Mesodermal cell (in vitro differentiated cells): ENCODE data around the gene GJA4. TPM values are rescaled to one million over a fixed set of nuclear protein-coding genes. Genes with fewer than 3 reads are reported as not detected.

ENCODE experiments used
- H3K27ac ChIP-seq: 2 replicates; pipeline ENCODE4 v1.7.0; 2013; ENCODE audit warnings: mild to moderate bottlenecking, low read depth, low read length, moderate library complexity; ENCODE audit not compliant: severe bottlenecking
- H3K36me3 ChIP-seq: 2 replicates; pipeline ENCODE4 v1.7.1; 2013; ENCODE audit warnings: mild to moderate bottlenecking, low read length, moderate library complexity; ENCODE audit not compliant: control insufficient read depth, insufficient read depth
- H3K4me1 ChIP-seq: one replicate; pipeline ENCODE4 v1.7.1; 2013; ENCODE audit warnings: mild to moderate bottlenecking, low read length; ENCODE audit not compliant: insufficient read depth, control insufficient read depth, poor library complexity, severe bottlenecking
- H3K4me3 ChIP-seq: 2 replicates; pipeline ENCODE4 v1.7.0; 2013; ENCODE audit warnings: low read length, control low read depth, mild to moderate bottlenecking; ENCODE audit not compliant: insufficient read depth, poor library complexity, severe bottlenecking; ENCODE audit errors: extremely low read depth
- H3K9me3 ChIP-seq: 2 replicates; pipeline ENCODE4 v1.7.1; 2013; ENCODE audit warnings: mild to moderate bottlenecking, low read length, moderate library complexity; ENCODE audit not compliant: control insufficient read depth
- WGBS, 2 experiments: methylation state at CpG; one replicate each; pipeline ENCODE4 v1.1.5; 2013; ENCODE audit warnings: missing lambda C conversion rate in 2 of 2; ENCODE audit not compliant: insufficient coverage in 2 of 2; 5-methylcytosine and 5-hydroxymethylcytosine counted together
- polyA plus RNA-seq, 2 experiments: library from polyadenylated mRNA; stranded (reverse); fragments of 50-300 nt; gene quantifications; one replicate each; pipeline ENCODE4 v1.2.3, GENCODE V29; 2013

The GJA4 gene
- polyA plus RNA-seq (2013, experiment 1 of 2), result 115 TPM
- polyA plus RNA-seq (2013, experiment 2 of 2), result 78.2 TPM

DNA sequence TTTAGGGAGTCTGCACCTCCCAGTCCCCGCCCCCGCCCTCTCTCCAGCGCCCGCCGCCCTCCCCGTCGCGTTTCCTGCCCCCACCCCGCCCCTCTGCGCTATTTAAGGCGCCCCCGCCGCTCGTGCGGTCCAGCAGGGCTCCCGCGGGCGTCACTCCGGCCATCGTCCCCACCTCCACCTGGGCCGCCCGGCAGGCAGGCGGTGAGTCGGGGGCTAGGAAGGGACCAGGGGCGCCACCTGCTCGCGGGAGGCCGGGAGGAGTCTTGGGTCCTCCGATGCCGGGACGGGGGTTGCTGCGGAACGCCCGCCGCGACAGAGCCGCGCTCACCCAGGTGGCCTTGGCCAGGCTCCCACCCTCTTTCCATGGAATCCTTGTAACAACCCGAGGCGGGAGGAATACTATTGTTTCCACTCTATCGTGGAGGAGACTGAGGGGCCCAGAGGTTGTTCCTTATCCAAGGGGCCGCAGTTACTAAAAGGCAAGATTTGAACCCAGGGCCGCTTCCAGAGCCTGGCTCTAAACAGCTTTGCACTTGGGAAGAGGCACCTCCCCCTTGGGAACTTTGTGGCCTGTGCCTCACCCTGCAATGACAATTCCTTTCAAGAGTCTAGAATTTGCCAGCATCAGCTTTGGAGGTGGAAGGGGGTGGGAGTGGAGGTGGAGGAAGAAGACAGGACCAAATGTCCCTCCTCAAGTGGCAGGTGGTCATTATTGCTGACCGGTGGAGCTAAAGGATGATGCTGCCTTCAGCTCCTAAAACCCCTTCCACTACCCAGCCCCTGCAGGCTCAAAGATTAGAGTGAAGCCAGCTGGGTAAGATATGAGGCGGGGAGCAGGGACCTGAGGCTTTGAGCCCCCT is at the start of gene GJA4:
TSS of gene GJA4 (plus strand) at position 132 of the 860 bp plus-strand sequence. CDS start 1,215 bp downstream, outside the sequence.
- Histone ChIP-seq H3K36me3 (peaks cover 4% of the 10 kb centered on the region), H3K27ac (no peak within 1 kb of the TSS), H3K9me3 (no peaks in the 10 kb centered on the region), H3K4me1 (no peaks in the 10 kb centered on the region), H3K4me3 (peak within 1 kb of the TSS; percentile 35)
- WGBS, 2 experiments, result 16 to 21% methylated on average over 27 to 29 of the region's 45 CpGs

DNA sequence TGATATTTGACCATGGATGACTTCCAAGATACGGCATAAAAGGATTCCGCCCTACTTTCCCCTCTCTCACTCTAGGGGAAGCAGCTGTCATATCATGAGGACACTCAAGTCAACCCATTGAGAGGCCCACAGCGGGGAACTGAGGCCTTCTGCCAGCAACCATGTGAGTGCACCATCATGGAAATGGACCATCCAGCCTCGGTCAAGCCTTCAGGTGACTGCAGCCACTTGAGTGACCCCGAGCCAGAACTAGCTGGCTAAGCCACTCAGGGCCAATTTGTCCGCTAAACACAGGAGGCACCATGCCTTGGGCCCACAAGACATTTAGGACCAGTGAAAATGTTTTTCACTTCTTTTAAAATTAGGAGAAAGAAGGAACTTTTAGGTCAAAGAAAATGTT is 49.0 kb upstream of the GJA4 start:
- no peaks in the 10 kb centered on the region for H3K9me3 ChIP-seq
- no peak overlapping the region for H3K27ac ChIP-seq
- no peaks in the 10 kb centered on the region for H3K36me3 ChIP-seq
- H3K4me3 ChIP-seq, result no peak overlapping the region
- 89 to 96% methylated on average over 6 of the region's 6 CpGs for WGBS, 2 experiments
- H3K4me1 ChIP-seq, result no peaks in the 10 kb centered on the region

DNA sequence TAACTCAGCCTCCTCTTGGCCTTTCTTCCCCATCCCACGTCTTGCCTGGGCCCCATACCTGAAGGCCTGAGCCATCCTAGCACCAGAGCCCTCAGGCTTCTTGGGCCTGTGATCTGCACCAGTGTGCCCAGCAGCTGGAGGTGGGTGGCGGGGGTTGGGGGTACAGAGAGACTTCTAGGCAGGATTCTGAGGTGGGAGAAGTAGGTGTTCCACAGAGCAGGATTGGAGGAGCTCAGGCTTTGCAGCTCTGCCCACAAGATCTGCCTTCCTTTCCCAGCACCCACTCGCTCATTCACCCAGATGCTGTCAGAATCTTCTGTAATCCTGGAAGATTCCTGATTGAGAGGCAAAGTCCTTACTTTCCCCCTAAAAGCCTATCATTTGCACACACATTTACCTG is 47.9 kb upstream of the GJA4 start:
- 100% methylated on average over 1 of the region's 3 CpGs; no CpG with 5 or more reads in 1 of the 2 experiments for WGBS, 2 experiments
- peaks cover 9% of the 10 kb centered on the region for H3K4me1 ChIP-seq
- H3K36me3 ChIP-seq, result no peaks in the 10 kb centered on the region
- no peak overlapping the region for H3K4me3 ChIP-seq
- no peaks in the 10 kb centered on the region for H3K9me3 ChIP-seq
- no peak overlapping the region for H3K27ac ChIP-seq

DNA sequence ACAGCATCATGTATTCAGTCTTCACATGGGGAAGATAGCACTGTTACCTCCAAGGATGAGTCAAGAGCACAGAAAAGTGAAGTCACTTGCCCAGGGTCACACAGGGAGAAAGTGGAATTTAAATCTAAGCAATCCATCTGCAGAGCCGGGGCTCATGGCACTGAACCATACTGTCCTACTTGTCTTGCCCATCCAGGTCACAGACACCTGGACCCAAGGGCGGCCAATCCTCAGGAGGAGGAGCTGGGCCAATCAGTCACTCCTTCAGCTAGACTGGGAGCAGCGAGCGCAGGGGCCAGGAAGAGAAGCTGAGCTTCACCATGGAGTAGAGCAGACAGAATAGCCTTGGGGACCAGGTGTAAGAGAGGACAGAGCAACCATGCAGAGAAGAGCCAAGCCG is 47.1 kb upstream of the GJA4 start:
- Histone ChIP-seq H3K9me3 (no peaks in the 10 kb centered on the region), H3K27ac (no peak overlapping the region), H3K36me3 (no peaks in the 10 kb centered on the region), H3K4me1 (peaks cover 14% of the 10 kb centered on the region), H3K4me3 (no peak overlapping the region)
- WGBS, 2 experiments, result 78 to 83% methylated on average over 2 to 5 of the region's 5 CpGs

DNA sequence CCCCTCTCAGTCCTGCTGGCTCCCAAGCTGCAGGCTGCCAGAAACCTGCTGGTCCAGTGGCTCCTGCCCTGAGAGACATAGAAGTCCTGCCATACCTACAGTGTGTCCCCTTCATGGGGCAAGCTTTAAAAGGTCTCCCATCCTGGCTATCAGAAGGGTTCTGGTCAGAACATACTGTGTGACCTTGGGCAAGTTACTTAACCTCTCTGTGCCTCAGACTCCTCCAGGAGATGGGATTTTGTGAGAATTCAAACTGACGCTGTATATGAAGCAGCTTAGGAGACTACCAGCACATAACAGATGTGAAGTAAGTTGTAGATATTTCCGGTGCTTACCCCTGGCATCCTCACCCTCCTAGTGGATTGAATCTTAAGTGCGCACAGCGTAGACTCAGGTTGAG is 46.7 kb upstream of the GJA4 start:
- Histone ChIP-seq H3K9me3 (no peaks in the 10 kb centered on the region), H3K36me3 (no peaks in the 10 kb centered on the region), H3K4me1 (peaks cover 16% of the 10 kb centered on the region), H3K4me3 (no peak overlapping the region), H3K27ac (no peak overlapping the region)
- 87 to 100% methylated on average over 3 to 4 of the region's 4 CpGs for WGBS, 2 experiments

DNA sequence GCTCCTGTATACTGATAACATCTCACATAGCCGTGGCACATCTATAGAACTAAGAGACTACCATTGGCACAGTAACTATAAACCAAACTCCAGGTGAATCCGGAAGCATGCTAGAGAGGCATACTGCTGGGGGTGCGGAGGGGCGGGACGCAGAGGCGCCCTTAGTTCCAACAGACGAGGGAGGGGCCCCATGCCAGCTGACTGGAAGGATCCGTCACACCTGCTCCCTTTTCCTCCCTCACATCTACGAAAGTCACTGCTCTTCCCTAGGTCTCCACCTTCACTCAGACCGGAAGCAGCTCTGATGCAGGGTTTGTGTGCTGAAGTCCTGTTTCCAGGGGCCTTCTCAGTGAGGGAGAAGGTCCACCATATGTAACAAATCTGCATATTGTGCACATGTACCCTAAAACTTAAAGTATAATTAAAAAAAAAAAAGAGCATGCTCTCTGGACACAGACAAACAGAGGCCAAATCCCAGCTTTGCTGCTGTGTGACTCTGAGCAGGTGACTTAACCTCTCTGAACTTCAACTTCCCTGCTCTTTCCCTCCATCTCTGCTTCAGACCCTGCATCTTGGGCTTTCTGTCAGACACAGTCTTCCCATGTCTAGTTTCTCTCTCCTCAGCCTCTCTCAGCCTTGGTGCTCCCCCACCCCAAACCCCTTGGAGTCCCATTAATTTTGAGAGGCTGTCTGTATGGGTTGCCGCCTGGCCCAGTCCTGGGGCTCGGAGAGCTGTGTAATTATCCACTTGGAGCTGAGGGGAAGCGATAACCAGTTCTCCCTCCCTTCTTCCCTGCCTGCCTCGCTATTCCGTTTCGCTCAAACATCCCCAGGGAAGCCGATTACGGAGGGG is 45.8 kb upstream of the GJA4 start:
- H3K4me1 ChIP-seq, result peaks cover 16% of the 10 kb centered on the region
- 89 to 95% methylated on average over 6 to 10 of the region's 18 CpGs for WGBS, 2 experiments
- H3K36me3 ChIP-seq, result no peaks in the 10 kb centered on the region
- no peak overlapping the region for H3K27ac ChIP-seq
- no peaks in the 10 kb centered on the region for H3K9me3 ChIP-seq
- no peak overlapping the region for H3K4me3 ChIP-seq

DNA sequence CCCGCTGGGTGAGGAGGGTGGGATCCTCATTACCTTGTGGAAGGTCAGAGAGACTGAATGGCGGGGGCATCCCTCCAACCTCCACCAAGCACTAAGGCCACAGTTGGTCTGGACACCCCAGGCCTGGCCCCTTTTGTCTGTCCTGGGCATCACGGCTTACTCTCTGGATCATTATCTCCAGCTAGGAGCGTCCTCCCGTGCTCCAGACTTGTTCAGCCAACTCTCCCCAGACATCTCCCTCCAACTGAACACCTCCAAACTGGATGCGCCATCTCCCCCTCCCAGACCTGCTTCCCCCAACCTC is 45.2 kb upstream of the GJA4 start:
- Histone ChIP-seq H3K4me1 (peaks cover 16% of the 10 kb centered on the region), H3K9me3 (no peaks in the 10 kb centered on the region), H3K36me3 (no peaks in the 10 kb centered on the region), H3K27ac (no peak overlapping the region), H3K4me3 (no peak overlapping the region)
- WGBS, 2 experiments, result 91 to 93% methylated on average over 4 to 5 of the region's 6 CpGs

DNA sequence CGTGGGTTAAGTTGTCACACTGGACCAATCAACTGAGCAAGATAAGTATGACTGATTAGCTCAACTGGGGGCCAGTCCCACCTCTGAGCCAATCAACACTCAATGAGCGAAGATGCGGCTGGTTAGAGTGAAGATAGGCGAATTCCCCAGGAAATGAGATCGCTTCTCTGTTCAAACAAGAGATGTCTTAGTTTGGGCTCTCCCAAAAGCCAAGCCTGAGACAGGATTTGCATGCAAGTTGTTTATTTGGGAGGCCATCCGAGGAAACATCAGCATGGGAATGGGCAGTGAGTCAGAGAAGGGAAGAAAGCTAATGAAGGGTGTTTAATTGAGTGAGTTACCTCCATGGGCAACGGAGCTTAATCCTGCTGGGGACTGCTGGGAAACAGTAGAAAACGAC is 42.8 kb upstream of the GJA4 start:
- WGBS, 2 experiments, result 57 to 60% methylated on average over 5 to 7 of the region's 8 CpGs
- Histone ChIP-seq H3K36me3 (no peaks in the 10 kb centered on the region), H3K9me3 (no peaks in the 10 kb centered on the region), H3K4me1 (peaks cover 16% of the 10 kb centered on the region), H3K4me3 (no peak overlapping the region), H3K27ac (peak overlapping the region; percentile 23)

DNA sequence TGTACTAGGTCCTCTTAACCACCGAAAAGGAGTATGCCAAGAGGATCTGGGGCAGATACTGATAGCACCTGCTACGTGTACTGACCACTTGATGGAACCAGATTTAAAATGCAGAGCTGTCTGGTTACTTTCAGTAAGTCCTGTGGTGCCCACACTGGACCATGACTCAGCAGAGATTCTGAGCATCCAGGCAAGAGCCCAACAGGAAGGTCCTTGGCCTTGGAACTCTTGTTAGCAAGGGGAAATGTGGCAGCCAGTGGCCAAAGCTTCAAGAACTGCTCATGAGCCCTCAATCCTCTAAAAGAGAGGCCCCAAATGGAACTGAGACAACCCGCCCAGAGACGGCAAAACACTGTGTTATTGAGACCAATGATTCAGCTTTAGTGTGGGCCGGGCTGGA is 42.2 kb upstream of the GJA4 start:
- WGBS, 2 experiments, result 94 to 97% methylated on average over 5 of the region's 5 CpGs
- H3K4me1 ChIP-seq, result peaks cover 16% of the 10 kb centered on the region
- no peaks in the 10 kb centered on the region for H3K9me3 ChIP-seq
- peak overlapping the region; percentile 23 for H3K27ac ChIP-seq
- H3K36me3 ChIP-seq, result no peaks in the 10 kb centered on the region
- no peak overlapping the region for H3K4me3 ChIP-seq

DNA sequence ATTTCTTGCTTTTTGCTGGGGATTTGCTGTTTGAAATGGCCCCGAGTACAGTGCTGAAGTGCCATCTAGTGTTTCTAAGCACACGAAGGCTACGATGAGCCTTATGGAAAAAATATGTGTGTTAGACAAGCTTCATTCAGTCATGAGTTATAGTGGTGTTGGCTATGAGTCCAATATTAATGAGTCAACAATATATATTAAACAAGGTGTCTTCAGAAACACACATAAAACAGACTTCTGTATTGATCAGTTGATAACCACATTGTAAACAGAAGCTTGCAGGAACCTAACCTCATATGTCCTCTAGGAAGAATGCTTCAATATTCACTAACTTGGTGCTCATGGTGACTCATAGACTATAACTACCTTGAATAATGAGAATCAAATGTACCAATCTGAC is 39.6 kb upstream of the GJA4 start:
- no peak overlapping the region for H3K4me3 ChIP-seq
- H3K27ac ChIP-seq, result no peak overlapping the region
- no peaks in the 10 kb centered on the region for H3K36me3 ChIP-seq
- H3K4me1 ChIP-seq, result peaks cover 16% of the 10 kb centered on the region
- 96% methylated on average over 2 of the region's 3 CpGs; no CpG with 5 or more reads in 1 of the 2 experiments for WGBS, 2 experiments
- H3K9me3 ChIP-seq, result no peaks in the 10 kb centered on the region
